ENCODE results near the gene HOXA11. TPM values are rescaled to one million over a fixed set of nuclear protein-coding genes. Genes with fewer than 3 reads are reported as not detected.

HOXA11 gene
- total and polyA plus RNA-seq, 2 of the 4 experiments (the other 2 are of a cell fraction), result 0.05 TPM; not detected in 1

GRCh38 chr7:27185854-27186667 lies 1.0 kb upstream of the HOXA11 start (continued):
- TF ChIP-seq NFE2L2 (IDR thresholded peaks at IDR 0.05; ENCODE audit: low read depth, low read length), result no peak

GRCh38 chr7:27184337-27185012 lies 557 bp downstream of the HOXA11 start:
- Histone ChIP-seq H2AFZ (replicated peaks; ENCODE audit: low read length, poor library complexity) (peak overlapping the region; percentile 77), H3K27ac (ENCODE audit: insufficient read depth, low read length) (no peak overlapping the region), H4K5ac (ENCODE audit: low read depth, low read length) (no peak overlapping the region), H3K79me1 (ENCODE audit: low read depth in 1 of 2, low read length in 2 of 2) (no peaks in the 10 kb centered on the region), H2AK9ac (replicated peaks; ENCODE audit: low read depth, low read length, poor library complexity) (no peak overlapping the region), H3K36me3 (ENCODE audit: control insufficient read depth, insufficient read depth, low read length) (no peaks in the 10 kb centered on the region), H3K4ac (ENCODE audit: low read depth, low read length) (no peak overlapping the region), H3K23ac (ENCODE audit: low read depth, low read length) (peak overlapping the region; percentile 25; the same call in 1 of the 2 replicates), H2BK120ac (ENCODE audit: low read depth, low read length) (no peak overlapping the region), H2AK5ac (ENCODE audit: low read depth, low read length) (no peak overlapping the region), H3K14ac (replicated peaks; ENCODE audit: low read depth, low read length) (no peak overlapping the region), H3K4me2 (ENCODE audit: low read depth, low read length) (peak overlapping the region; percentile 69), H3K9ac (ENCODE audit: low read depth, low read length) (no peak overlapping the region), H4K20me1 (ENCODE audit: insufficient read depth, low read length) (peaks cover 17% of the 10 kb centered on the region; the same call in 1 of the 2 replicates), H3K18ac (ENCODE audit: low read depth, low read length) (no peak overlapping the region), H4K91ac (ENCODE audit: insufficient read depth, low read depth, low read length) (no peak overlapping the region), H2BK20ac (ENCODE audit: low read depth, low read length) (no peak overlapping the region), H4K8ac (ENCODE audit: low read depth in 2 of 2, low read length in 2 of 2) (no peak overlapping the region), H3K27me3 (ENCODE audit: control insufficient read depth, insufficient read depth, low read length) (peaks cover 91% of the 10 kb centered on the region), H3K4me3 (ENCODE audit: insufficient read depth, low read depth, low read length) (peak overlapping the region; percentile 41), H3K4me1 (ENCODE audit: control insufficient read depth, insufficient read depth, low read length) (peaks cover 3% of the 10 kb centered on the region; the same call in 1 of the 2 replicates), H3K56ac (ENCODE audit: extremely low read depth, insufficient read depth, low read length) (no peak overlapping the region), H2BK5ac (ENCODE audit: low read depth, low read length, poor library complexity, severe bottlenecking) (no peak overlapping the region), H2BK15ac (ENCODE audit: low read depth, low read length) (no peak overlapping the region), H3K9me1 (ENCODE audit: insufficient read depth, low read length) (no peaks in the 10 kb centered on the region), H3K9me3 (ENCODE audit: control insufficient read depth, insufficient read depth, low read length) (peaks cover 13% of the 10 kb centered on the region; the same call in 1 of the 2 replicates)
- intact Hi-C loops (cut with micrococcal nuclease) (no loop called here), dilution Hi-C loops (cut with HindIII; ENCODE audit: low sequenced_read_pairs, unreplicated experiment) (no loop called here), in situ Hi-C loops (cut with MboI; ENCODE audit: low sequenced_read_pairs) (no loop called here)
- WGBS, 2 experiments (ENCODE audit: extremely low coverage in 2 of 2, insufficient read length in 1 of 2), result 1% methylated on average over 16 of the region's 72 CpGs; no CpG with 5 or more reads in 1 of the 2 experiments
- no TSS peak for BruUV-seq (replicated peaks)
- peak; percentile 27 for DNase-seq
- ChIA-PET POLR2A (ENCODE audit: unreplicated experiment) (no interaction called here), CTCF (interaction anchor here (0.5 to 0.8 kb wide), 2 partner anchors 592 to 766 kb away, joined by 3 read pairs; no protein-coding TSS in a partner anchor)
- ATAC-seq (ENCODE audit: low read depth), result peak; percentile 57
- TF ChIP-seq MXI1 (IDR thresholded peaks at IDR 0.05; ENCODE audit: borderline replicate concordance, low read depth, low read length) (no peak), POLR2A (IDR thresholded peaks at IDR 0.05; ENCODE audit: low read depth, low read length) (no peak), CEBPB (IDR thresholded peaks at IDR 0.05; ENCODE audit: low read depth, low read length) (no peak), RAD21 (IDR thresholded peaks at IDR 0.05; ENCODE audit: low read length) (no peak), BHLHE40 (IDR thresholded peaks at IDR 0.05; ENCODE audit: low read depth, low read length) (no peak), SMC3 (IDR thresholded peaks at IDR 0.05; ENCODE audit: low read depth, low read length) (no peak), ELK1 (IDR thresholded peaks at IDR 0.05; ENCODE audit: borderline replicate concordance, low read depth, low read length) (no peak), CHD1 (IDR thresholded peaks at IDR 0.05; ENCODE audit: low read depth, low read length) (no peak), MAZ (IDR thresholded peaks at IDR 0.05; ENCODE audit: borderline replicate concordance, low read depth, low read length) (no peak), FOS (IDR thresholded peaks at IDR 0.05; ENCODE audit: low read depth, low read length) (no peak), NFE2L2 (IDR thresholded peaks at IDR 0.05; ENCODE audit: low read depth, low read length) (no peak)
- TF ChIP-seq, protein P1, sequence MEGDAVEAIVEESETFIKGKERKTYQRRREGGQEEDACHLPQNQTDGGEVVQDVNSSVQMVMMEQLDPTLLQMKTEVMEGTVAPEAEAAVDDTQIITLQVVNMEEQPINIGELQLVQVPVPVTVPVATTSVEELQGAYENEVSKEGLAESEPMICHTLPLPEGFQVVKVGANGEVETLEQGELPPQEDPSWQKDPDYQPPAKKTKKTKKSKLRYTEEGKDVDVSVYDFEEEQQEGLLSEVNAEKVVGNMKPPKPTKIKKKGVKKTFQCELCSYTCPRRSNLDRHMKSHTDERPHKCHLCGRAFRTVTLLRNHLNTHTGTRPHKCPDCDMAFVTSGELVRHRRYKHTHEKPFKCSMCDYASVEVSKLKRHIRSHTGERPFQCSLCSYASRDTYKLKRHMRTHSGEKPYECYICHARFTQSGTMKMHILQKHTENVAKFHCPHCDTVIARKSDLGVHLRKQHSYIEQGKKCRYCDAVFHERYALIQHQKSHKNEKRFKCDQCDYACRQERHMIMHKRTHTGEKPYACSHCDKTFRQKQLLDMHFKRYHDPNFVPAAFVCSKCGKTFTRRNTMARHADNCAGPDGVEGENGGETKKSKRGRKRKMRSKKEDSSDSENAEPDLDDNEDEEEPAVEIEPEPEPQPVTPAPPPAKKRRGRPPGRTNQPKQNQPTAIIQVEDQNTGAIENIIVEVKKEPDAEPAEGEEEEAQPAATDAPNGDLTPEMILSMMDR (conservative IDR thresholded peaks at IDR 0.05; ENCODE audit: low read depth, low read length), result no peak

Measured in IMR-90 (cell line).